Sigmoid colon (tissue), 7 donors: Measurements from ENCODE around the gene ZNF574. TPM values are rescaled to one million over a fixed set of nuclear protein-coding genes. Genes with fewer than 3 reads are reported as not detected.

Source experiments
- DNase-seq: peaks from one replicate; pipeline ENCODE4 v3.0.0-alpha.2; 2019
- H3K27ac ChIP-seq, 4 donors: fragments of 200-600 bp; sonication (generic); one replicate each; pipeline ENCODE4 v1.5.1; 2016 to 2019; ENCODE audit warnings: mild to moderate bottlenecking in 1 of 4
- H3K27me3 ChIP-seq, 3 donors: fragments of 200-600 bp; sonication (generic); one replicate each; pipeline ENCODE4 v1.5.1; 2019; ENCODE audit warnings: mild to moderate bottlenecking in 1 of 3
- H3K36me3 ChIP-seq, 4 donors: fragments of 200-600 bp; sonication (generic); one replicate each; pipeline ENCODE4 v1.5.1; 2016 to 2019
- H3K4me1 ChIP-seq, 4 donors: fragments of 200-600 bp; sonication (generic); one replicate each; pipeline ENCODE4 v1.5.1; 2017 to 2019
- H3K4me3 ChIP-seq, 4 donors: fragments of 200-600 bp; sonication (generic); one replicate each; pipeline ENCODE4 v1.5.1; 2017 to 2019; ENCODE audit warnings: mild to moderate bottlenecking in 2 of 4, moderate library complexity in 1 of 4
- H3K9me3 ChIP-seq, 4 donors: fragments of 200-600 bp in 3 of 4; sonication (generic) in 3 of 4; one replicate each; pipeline versions ENCODE4 v1.5.1 to v1.6.1; 2013 to 2019
- EP300 ChIP-seq, 4 donors: sonication (generic); formaldehyde crosslinking; IDR thresholded peaks; one replicate each; pipeline ENCODE4 v1.6.1; 2017; ENCODE audit warnings: antibody characterized with exemption in 4 of 4
- POLR2A ChIP-seq, 2 donors: fragments of 450-650 bp; IDR thresholded peaks; one replicate each; pipeline ENCODE4 v1.6.1; 2016; ENCODE audit warnings: antibody characterized with exemption in 2 of 2, mild to moderate bottlenecking in 2 of 2, moderate library complexity in 2 of 2
- POLR2AphosphoS5 ChIP-seq, 4 donors: sonication (generic); formaldehyde crosslinking; IDR thresholded peaks; one replicate each; pipeline ENCODE4 v1.6.1; 2017; ENCODE audit warnings: antibody characterized with exemption in 4 of 4
- WGBS, 2 donors: extraction: QIAGEN DNeasy Blood & Tissue Kit; methylation state at CpG; one replicate each; pipeline ENCODE4 v1.1.7; 2013; 5-methylcytosine and 5-hydroxymethylcytosine counted together
- intact Hi-C: fragments of 100-400 bp; cut with DNase I; formaldehyde crosslinking; loops from one replicate; pipeline ENCODE4 v1.15.1; 2023
- polyA plus RNA-seq, 3 donors: library from polyadenylated mRNA; stranded (reverse); fragments of 200-250 nt; gene quantifications; one replicate each; pipeline ENCODE4 v1.2.3, GENCODE V29; 2013
- total RNA-seq, 4 donors: library from RNA; depleted of rRNA; stranded (reverse); fragments of >200 nt; gene quantifications; one replicate each; pipeline ENCODE4 v1.1.0, GENCODE V29; 2016
- TF ChIP-seq, protein P1 (sequence below), 4 experiments: fragments of 450-650 bp in 3 of 4; fragments of 200-600 bp in 1 of 4; IDR thresholded peaks; one replicate each; pipeline ENCODE4 v1.5.1; 2016 to 2019; ENCODE audit warnings: antibody characterized with exemption in 4 of 4, mild to moderate bottlenecking in 3 of 4, moderate library complexity in 2 of 4
- donor health status: healthy with polysubstance abuse.
- donor health status: Bipolar disorder and iron deficiency.
- donor health status: healthy.

Gene ZNF574
- total and polyA plus RNA-seq, 7 donors = 3.0 to 14.6 (median 12.5) TPM

DNA sequence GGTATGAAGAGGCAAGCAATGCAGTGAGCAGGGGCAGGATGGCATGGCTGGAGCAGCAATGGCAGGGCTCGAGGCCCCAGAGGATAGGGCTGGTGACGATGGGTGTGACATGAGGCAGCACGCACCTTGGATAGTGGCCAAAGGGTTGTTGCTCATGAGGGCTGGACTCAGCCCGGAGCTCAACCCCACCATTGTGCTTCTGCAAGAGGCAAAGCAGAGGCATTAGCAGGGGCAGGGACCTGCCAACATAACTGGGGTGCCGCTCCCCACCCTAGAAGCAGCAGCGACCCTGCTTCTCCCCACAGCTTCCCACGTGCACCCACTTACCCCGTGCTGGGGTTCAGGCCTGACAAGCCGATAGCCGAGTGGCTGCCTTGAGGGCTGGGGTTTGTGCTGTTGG, 15.8 kb downstream of the ZNF574 start:
- H3K27ac ChIP-seq = peak overlapping the region in 3 of 4 donors; percentile 5 to 27 (median 14)
- intact Hi-C loops = no loop called here
- peaks cover 0 to 54% (median 45%) of the 10 kb centered on the region in 4 donors for H3K4me1 ChIP-seq

DNA sequence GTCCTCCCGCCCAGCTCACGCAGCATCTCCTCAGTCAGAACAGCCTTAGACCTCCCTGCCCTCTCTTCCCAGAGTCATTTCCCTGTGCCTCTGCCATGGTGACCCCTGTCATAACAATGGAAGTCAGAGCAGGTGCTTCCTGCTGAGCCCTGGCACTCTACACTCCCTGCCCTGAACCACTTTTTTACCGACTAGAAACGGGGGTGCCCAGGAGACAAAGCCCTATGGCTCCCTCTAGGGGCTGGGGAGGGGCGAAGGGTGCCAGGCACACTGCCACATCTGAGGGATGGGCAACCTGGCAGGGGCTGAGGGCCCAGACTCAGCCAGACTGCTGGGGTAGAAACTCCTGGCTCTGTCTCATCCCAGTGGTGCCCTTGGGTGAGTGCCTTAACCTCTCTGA, 16.4 kb downstream of the ZNF574 start:
- H3K4me1 ChIP-seq = peaks cover 0 to 54% (median 45%) of the 10 kb centered on the region in 4 donors
- no peaks in the 10 kb centered on the region for H3K9me3 ChIP-seq
- intact Hi-C loops = no loop called here
- DNase-seq = no peak
- H3K36me3 ChIP-seq = no peaks in the 10 kb centered on the region
- H3K27ac ChIP-seq = peak overlapping the region in 3 of 4 donors; percentile 5 to 27 (median 14)
- no peaks in the 10 kb centered on the region for H3K27me3 ChIP-seq
- no peak overlapping the region for H3K4me3 ChIP-seq
- WGBS, 2 donors = 17 to 30% methylated on average over 5 of the region's 5 CpGs
- TF ChIP-seq POLR2A (IDR thresholded peaks at IDR 0.05) (no peak), EP300 (IDR thresholded peaks at IDR 0.05) (no peak), POLR2AphosphoS5 (IDR thresholded peaks at IDR 0.05) (peak in 2 of 4 donors; percentile 12 to 51)
- TF ChIP-seq, protein P1, sequence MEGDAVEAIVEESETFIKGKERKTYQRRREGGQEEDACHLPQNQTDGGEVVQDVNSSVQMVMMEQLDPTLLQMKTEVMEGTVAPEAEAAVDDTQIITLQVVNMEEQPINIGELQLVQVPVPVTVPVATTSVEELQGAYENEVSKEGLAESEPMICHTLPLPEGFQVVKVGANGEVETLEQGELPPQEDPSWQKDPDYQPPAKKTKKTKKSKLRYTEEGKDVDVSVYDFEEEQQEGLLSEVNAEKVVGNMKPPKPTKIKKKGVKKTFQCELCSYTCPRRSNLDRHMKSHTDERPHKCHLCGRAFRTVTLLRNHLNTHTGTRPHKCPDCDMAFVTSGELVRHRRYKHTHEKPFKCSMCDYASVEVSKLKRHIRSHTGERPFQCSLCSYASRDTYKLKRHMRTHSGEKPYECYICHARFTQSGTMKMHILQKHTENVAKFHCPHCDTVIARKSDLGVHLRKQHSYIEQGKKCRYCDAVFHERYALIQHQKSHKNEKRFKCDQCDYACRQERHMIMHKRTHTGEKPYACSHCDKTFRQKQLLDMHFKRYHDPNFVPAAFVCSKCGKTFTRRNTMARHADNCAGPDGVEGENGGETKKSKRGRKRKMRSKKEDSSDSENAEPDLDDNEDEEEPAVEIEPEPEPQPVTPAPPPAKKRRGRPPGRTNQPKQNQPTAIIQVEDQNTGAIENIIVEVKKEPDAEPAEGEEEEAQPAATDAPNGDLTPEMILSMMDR (IDR thresholded peaks at IDR 0.05) = peak in 2 of 4 experiments; percentile 16 to 20

More for the DNA sequence above, 15.8 kb downstream of the ZNF574 start:
- Histone ChIP-seq H3K27me3 (no peaks in the 10 kb centered on the region), H3K4me3 (no peak overlapping the region), H3K9me3 (no peaks in the 10 kb centered on the region), H3K36me3 (no peaks in the 10 kb centered on the region)
- TF ChIP-seq, protein P1 (IDR thresholded peaks at IDR 0.05) = no peak
- TF ChIP-seq EP300 (IDR thresholded peaks at IDR 0.05) (no peak), POLR2A (IDR thresholded peaks at IDR 0.05) (no peak), POLR2AphosphoS5 (IDR thresholded peaks at IDR 0.05) (no peak)
- WGBS, 2 donors = 29 to 60% methylated on average over 10 of the region's 10 CpGs
- no peak for DNase-seq

DNA sequence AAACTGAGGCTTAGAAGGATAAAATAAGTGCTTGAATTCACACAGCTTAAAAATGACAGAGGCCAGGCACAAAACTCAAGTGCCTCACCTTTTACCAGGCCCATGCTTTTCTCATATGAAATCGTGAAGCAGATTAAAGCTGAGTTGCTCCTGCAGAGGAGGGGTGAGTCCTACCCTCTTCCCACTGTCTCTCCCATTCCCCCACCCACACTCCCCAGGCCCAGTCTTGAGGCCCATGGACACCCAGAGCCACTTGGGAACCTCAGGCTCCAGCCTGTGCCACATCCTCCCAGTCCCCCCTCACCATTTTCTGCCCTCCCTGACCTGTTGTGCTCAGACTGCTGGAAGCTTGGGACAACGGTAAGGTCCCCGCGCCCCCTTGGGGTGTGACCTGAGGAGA, 17.5 kb downstream of the ZNF574 start:
- intact Hi-C loops = no loop called here
- Histone ChIP-seq H3K4me1 (peaks cover 0 to 48% (median 42%) of the 10 kb centered on the region in 4 donors), H3K27me3 (no peaks in the 10 kb centered on the region), H3K4me3 (no peak overlapping the region), H3K9me3 (no peaks in the 10 kb centered on the region), H3K27ac (no peak overlapping the region), H3K36me3 (no peaks in the 10 kb centered on the region)
- no peak for DNase-seq
- 40 to 72% methylated on average over 4 of the region's 4 CpGs for WGBS, 2 donors
- TF ChIP-seq POLR2A (IDR thresholded peaks at IDR 0.05) (no peak), EP300 (IDR thresholded peaks at IDR 0.05) (no peak), POLR2AphosphoS5 (IDR thresholded peaks at IDR 0.05) (no peak)
- TF ChIP-seq, protein P1 (IDR thresholded peaks at IDR 0.05) = no peak

DNA sequence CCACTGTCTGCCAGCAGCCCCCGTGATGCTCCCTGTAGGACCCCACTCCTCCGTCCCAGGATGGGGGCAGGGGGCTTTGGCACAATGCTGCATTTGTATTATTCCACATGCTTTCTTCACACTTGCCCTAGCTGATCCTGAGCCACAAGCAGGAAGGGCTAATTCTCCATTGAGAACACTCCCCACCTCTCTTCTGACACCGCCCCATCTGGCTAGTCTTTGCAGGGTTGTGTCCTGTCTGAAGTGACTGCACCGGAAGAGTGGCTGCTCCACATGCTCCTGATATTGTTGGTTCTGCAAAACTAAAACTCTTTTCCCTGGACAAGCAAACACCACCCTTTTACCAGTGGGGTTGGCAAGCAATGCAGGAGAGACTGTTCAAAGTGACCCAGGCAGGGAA, 18.0 kb downstream of the ZNF574 start:
- intact Hi-C loops = no loop called here
- H3K4me3 ChIP-seq = no peak overlapping the region
- peaks cover 0 to 44% (median 38%) of the 10 kb centered on the region in 4 donors for H3K4me1 ChIP-seq
- TF ChIP-seq EP300 (IDR thresholded peaks at IDR 0.05) (no peak), POLR2A (IDR thresholded peaks at IDR 0.05) (no peak), POLR2AphosphoS5 (IDR thresholded peaks at IDR 0.05) (no peak)
- TF ChIP-seq, protein P1 (IDR thresholded peaks at IDR 0.05) = no peak
- no peak for DNase-seq
- no peaks in the 10 kb centered on the region for H3K27me3 ChIP-seq
- 33 to 71% methylated on average over 4 of the region's 4 CpGs for WGBS, 2 donors
- H3K27ac ChIP-seq = no peak overlapping the region
- H3K36me3 ChIP-seq = no peaks in the 10 kb centered on the region
- no peaks in the 10 kb centered on the region for H3K9me3 ChIP-seq
